ENCODE measurements around the gene ACTL9.
"Not testable (repeated sequence)": the region's sequence is repeated elsewhere in the genome, so short reads cannot be mapped to it uniquely, and the experiment has no call there.

Gene ACTL9, protein sequence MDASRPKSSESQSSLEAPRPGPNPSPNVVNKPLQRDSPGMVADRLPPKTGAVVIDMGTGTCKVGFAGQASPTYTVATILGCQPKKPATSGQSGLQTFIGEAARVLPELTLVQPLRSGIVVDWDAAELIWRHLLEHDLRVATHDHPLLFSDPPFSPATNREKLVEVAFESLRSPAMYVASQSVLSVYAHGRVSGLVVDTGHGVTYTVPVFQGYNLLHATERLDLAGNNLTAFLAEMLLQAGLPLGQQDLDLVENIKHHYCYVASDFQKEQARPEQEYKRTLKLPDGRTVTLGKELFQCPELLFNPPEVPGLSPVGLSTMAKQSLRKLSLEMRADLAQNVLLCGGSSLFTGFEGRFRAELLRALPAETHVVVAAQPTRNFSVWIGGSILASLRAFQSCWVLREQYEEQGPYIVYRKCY

DNA sequence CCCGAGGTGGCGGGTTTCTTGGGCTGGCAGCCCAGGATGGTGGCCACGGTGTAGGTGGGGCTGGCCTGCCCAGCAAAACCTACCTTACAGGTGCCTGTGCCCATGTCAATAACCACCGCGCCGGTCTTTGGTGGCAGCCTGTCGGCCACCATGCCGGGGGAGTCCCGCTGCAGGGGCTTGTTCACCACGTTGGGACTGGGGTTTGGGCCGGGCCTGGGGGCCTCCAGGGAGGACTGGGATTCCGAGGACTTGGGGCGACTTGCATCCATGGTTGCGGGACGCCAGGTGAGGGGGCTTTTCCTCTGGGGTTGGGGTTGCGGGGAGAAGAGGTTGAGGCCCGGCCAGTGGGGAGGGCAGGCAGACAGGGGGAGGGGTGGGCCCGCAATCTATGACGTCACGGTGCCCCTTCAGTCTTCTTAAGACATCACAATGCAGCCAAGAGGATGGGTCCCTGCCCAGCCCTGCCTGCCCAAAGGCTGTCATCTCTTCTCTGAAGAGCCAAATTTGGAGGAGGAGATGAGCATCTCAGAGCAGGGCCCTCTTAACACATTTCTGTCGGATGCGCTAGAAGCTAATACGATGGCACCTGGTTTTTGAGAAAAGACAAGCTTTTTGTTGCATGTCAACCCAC, at the start of gene ACTL9:
ACTL9 (minus strand) TSS at position 363 of the 631 bp plus-strand sequence; CDS start at position 269, 94 bp downstream.
- no peak for DNase-seq

- DNase-seq = not testable (repeated sequence)
Measured at GRCh38 chr19:8739291-8740065, 40.9 kb upstream of the ACTL9 start.

DNA sequence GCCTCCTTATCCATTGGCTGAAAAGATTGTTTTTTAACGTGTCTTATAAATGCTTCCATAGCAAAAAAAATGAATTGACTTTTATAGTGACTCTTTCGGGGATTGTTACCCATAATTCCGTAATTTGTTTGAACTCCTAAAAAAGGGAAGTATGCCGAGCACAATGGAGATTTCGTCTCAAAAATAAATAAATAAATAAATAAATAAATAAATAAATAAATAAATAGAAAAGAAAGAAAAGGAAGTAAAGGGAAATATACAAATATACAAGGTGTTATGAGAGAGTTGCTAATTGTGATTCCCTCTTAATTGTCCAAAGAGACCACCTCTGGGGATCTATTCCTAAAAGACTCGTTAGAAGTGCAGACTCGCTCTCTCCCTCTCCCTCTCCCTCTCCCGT, 39.8 kb upstream of the ACTL9 start:
- DNase-seq = no peak

DNA sequence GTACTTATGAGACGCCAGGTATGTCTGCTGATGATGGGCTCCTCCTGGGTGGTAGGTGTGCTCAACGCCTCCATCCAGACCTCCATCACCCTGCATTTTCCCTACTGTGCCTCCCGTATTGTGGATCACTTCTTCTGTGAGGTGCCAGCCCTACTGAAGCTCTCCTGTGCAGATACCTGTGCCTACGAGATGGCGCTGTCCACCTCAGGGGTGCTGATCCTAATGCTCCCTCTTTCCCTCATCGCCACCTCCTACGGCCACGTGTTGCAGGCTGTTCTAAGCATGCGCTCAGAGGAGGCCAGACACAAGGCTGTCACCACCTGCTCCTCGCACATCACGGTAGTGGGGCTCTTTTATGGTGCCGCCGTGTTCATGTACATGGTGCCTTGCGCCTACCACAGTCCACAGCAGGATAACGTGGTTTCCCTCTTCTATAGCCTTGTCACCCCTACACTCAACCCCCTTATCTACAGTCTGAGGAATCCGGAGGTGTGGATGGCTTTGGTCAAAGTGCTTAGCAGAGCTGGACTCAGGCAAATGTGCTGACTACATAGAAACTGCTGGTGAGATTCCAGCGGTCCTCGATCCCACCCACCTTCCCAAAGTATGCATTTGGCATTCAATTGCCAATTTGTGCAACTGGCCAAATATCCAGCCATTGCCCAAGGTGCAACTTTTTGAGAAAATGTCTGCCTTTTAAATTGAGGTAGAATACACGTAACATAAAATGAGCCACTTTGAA, 33.0 kb upstream of the ACTL9 start:
- DNase-seq = peak; percentile 3

- DNase-seq = no peak
Measured at GRCh38 chr19:8724276-8724675, 25.7 kb upstream of the ACTL9 start.

DNA sequence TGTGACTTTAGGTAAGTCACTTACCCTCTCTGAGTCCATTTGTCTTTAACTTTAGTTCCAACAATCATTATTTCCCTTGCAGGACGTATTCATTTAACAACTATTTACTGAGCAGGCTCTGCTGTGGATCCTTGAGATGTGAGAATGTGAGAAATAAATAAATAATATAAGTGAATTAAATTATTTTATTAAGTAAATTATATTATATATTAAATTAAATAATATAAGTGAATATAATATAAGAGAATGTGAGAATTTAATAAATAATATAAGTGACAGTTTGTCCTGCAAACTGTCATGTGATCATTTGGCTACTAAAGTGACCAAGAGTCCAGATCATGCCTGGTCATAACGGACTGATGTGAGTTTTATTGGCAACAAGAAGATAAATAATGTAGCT, 23.4 kb upstream of the ACTL9 start:
- no peak for DNase-seq

- DNase-seq = no peak
Measured at GRCh38 chr19:8721334-8721733, 22.7 kb upstream of the ACTL9 start, which contains the start of gene OR2Z1. Gene OR2Z1 (plus strand): TSS chr19:8721634. CDS start chr19:8731029, 9,395 bp downstream.

- not testable (repeated sequence) for DNase-seq
Measured at GRCh38 chr19:8710337-8710736, 11.7 kb upstream of the ACTL9 start.

- DNase-seq = no peak
Measured at GRCh38 chr19:8705742-8706141, 7.1 kb upstream of the ACTL9 start.

DNA sequence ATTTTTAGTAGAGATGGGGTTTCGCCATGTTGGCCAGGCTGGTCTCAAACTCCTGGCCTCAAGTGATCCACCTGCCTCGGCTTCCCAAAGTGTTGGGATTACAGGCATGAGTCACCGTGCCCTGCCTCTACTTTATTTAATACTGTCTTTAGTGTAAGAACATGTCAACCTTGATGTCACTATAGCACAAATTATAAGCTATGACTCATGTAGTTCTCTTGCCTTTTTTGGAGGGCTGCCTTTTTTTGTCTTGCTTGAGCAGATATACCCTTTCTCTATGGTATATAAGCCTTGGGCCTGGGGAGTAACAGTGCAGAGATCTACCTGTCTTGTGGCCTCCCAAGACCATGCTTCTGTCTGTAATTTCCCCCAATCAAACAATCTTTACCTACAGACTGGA, 6.7 kb upstream of the ACTL9 start:
- DNase-seq = not testable (repeated sequence)

- no peak for DNase-seq
Measured at GRCh38 chr19:8703223-8703622, 4.6 kb upstream of the ACTL9 start.

DNA sequence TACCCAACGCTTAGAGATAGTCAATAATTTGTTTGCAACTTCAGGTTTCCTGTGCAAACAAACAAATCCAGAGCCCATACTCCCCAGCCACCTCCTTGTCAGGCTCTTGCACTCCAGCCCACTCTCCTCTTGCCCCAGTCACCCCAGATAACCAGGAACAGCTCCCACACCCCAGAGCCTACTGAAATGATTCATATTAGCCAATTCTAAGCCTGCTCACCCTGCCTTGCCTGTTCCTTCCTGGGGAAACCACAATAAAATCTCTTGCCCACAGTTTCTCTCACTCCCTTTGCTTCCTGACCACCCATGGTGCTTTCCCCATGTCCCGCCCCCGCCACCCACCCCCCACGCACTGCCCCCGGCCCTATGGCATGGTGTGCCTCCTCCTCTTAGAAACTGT, 3.8 kb upstream of the ACTL9 start:
- no peak for DNase-seq

DNA sequence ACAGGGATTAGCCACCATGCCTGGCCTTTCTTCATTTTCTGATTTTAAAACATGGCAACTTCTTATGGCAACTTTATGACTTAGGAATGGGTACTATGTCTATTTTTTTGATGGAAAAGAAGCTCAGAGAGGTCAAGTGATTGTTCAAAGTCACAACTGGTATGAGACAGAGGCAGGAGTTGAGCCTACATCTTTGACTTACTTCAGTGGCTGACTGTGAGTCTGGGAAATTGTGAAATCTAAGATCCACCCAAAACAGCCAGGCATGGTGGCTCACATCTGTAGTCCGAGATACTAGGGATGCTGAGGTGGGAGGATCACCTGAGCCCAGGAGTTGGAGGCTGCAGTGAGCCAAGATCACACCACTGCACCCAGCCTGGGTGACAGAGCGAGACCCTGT, 2.4 kb upstream of the ACTL9 start:
- no peak for DNase-seq

GRCh38 chr19:8699908-8700307, 1.3 kb upstream of the ACTL9 start:
- no peak for DNase-seq

- peak; percentile 13 for DNase-seq
Measured at GRCh38 chr19:8697671-8698432, 743 bp downstream of the ACTL9 start.

DNA sequence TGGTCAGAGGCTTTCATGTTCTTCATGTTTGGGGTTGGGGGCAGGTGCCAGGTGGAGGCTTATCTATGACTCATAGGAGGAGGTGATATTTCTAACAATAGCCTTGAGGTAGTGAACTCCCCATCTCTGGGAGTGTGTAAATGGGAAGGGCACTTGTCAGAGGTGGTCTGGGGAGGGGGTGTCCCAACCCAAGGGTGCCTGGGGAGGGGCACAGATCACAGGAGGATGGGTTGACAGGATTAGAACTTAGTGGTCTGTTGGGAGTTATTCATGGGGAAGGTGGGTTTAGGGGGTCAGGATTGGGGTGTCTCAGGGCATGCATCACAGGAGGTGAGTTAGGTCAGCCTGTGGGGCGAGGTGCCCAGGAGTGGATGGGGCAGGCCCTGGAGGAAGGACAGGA, 1.6 kb downstream of the ACTL9 start:
- no peak for DNase-seq

DNA sequence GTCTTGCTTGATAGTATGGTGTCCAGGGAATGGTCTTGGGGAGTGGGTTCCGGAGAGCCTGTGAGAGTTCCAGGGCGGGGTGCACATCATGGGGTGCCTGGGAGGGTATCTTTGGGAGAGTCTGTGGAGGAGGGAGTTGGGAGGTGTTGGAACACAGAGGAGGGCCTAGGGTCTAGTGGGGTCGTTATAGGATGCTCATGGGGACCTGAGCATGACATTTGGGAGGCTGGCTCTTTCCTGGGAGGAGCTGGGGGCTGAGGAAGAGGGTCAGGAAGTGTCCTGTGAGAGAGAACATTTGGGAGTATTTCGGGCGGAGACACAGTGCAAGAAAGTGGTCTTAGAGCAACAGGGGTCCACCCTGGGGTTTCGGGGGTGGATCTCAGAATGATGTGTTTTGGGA, 2.7 kb downstream of the ACTL9 start:
- no peak for DNase-seq

GRCh38 chr19:8695501-8695900, 3.1 kb downstream of the ACTL9 start:
- DNase-seq = no peak

DNA sequence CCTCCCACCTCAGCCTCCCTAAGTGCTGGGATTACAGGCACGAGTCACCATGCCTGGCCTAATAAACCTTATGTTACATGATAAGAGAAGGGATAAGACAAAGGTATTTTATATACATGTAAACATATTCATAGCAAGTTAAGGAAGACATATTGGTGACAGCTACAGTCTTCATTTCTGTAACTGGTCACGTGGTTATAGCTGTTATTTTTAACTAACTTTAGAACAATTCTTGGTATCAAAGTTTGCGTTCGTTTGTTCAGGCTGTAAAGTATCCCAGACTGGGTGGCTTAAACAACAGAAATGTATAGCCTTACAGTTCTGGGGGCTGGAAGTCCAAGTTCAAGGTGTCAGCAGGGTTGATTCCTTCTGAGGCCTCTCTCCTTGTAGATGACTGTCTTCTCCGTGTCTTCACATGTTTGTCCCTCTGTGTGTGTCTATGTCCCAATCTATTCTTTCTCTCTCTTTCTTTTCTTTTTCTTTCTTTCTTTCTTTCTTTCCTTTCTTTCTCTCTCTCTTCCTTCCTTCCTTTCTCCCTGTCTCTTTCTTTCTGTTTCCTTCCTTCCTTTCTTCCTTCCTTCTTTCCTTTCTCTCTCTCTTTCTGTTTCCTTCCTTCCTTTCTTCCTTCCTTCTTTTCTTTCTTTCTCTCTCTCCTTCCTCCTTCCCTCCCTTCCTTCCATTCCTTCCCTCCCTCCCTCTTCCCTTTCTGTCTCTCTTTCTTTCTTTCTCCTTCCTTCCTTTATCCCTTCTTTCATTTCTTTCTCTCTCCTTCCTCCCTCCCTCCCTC, 7.6 kb downstream of the ACTL9 start:
- no peak for DNase-seq

DNA sequence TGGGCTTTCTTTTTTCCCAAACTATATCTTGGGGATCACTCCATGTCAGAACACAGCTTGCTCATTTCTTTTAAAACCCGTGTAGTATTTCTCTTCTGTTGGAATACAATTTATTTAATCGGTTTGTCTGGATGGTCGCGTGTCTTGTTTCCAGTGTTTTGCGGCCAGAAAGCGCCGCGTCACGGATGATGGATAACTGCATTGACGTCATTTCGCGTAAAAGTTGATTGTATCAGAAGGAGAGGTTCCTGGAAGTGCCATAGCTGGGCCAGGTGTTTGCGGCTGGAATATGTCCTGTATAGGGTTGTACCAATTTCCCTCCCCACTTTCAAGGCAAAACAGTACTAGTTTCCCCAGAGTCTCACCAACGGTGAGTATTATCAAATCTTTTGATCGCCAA, 9.7 kb downstream of the ACTL9 start:
- DNase-seq = no peak

- no peak for DNase-seq
Measured at GRCh38 chr19:8686549-8686948, 12.0 kb downstream of the ACTL9 start.
